ENCODE measurements around the gene TP73.

TP73 gene

GRCh38 chr1:3691421-3692204 is 39.3 kb downstream of the TP73 start:
- no peak for DNase-seq

GRCh38 chr1:3692598-3692997 is 40.3 kb downstream of the TP73 start:
- DNase-seq: no peak

- DNase-seq: no peak
These were observed 41.0 kb downstream of the TP73 start for GRCh38 chr1:3693321-3693720.

GRCh38 chr1:3695326-3696217 is 43.3 kb downstream of the TP73 start:
- DNase-seq: no peak

GRCh38 chr1:3696689-3697088 is 44.4 kb downstream of the TP73 start:
- DNase-seq: no peak

- DNase-seq: no peak
These were observed 44.8 kb downstream of the TP73 start for GRCh38 chr1:3697104-3697503.

GRCh38 chr1:3697810-3698209 is 45.5 kb downstream of the TP73 start:
- peak; percentile 41 for DNase-seq

- DNase-seq: no peak
These were observed 46.5 kb downstream of the TP73 start for GRCh38 chr1:3698660-3699408.

GRCh38 chr1:3699596-3699995 is 47.3 kb downstream of the TP73 start:
- no peak for DNase-seq

- DNase-seq: no peak
These were observed 48.3 kb downstream of the TP73 start for GRCh38 chr1:3700631-3701030.

GRCh38 chr1:3702528-3702927 is 50.2 kb downstream of the TP73 start:
- no peak for DNase-seq

- DNase-seq: no peak
These were observed 50.8 kb downstream of the TP73 start for GRCh38 chr1:3702990-3703728.

GRCh38 chr1:3703786-3704371 is 51.6 kb downstream of the TP73 start:
- DNase-seq: no peak

GRCh38 chr1:3705341-3705950 is 53.1 kb downstream of the TP73 start:
- DNase-seq: no peak

- no peak for DNase-seq
These were observed 54.5 kb downstream of the TP73 start for GRCh38 chr1:3706651-3707297.

GRCh38 chr1:3707298-3707938 is 55.1 kb downstream of the TP73 start:
- DNase-seq: no peak

- DNase-seq: no peak
These were observed 55.6 kb downstream of the TP73 start for GRCh38 chr1:3707939-3708328.

GRCh38 chr1:3708791-3709190 is 56.5 kb downstream of the TP73 start:
- no peak for DNase-seq

- no peak for DNase-seq
These were observed 57.9 kb downstream of the TP73 start for GRCh38 chr1:3710251-3710650.

- DNase-seq: no peak
These were observed 59.1 kb downstream of the TP73 start for GRCh38 chr1:3711381-3711779.

All from NCI-H2107 (cell line).